NCI-H748 treated with DMSO at 0.1 percent for 48 hours (cell line): ENCODE data around the gene SMIM44.

Experiments used
- DNase-seq: peaks from one replicate; lab custom pipeline; 2025; lab: John Stamatoyannopoulos, UW

Gene SMIM44

GRCh38 chr19:3477506-3477905 lies 5.7 kb downstream of the SMIM44 start:
- DNase-seq: no peak

- no peak for DNase-seq
Measured at GRCh38 chr19:3476830-3477229, 6.4 kb downstream of the SMIM44 start.

GRCh38 chr19:3475449-3475848 lies 7.8 kb downstream of the SMIM44 start:
- no peak for DNase-seq

GRCh38 chr19:3474614-3475013 lies 8.6 kb downstream of the SMIM44 start:
- no peak for DNase-seq

GRCh38 chr19:3474010-3474409 lies 9.2 kb downstream of the SMIM44 start:
- no peak for DNase-seq

GRCh38 chr19:3471954-3472655 lies 11.1 kb downstream of the SMIM44 start:
- DNase-seq: no peak

GRCh38 chr19:3470500-3471128 lies 12.6 kb downstream of the SMIM44 start:
- no peak for DNase-seq

GRCh38 chr19:3469638-3470499 lies 13.4 kb downstream of the SMIM44 start:
- no peak for DNase-seq

GRCh38 chr19:3468211-3468610 lies 15.0 kb downstream of the SMIM44 start:
- DNase-seq: no peak

GRCh38 chr19:3467437-3468198 lies 15.6 kb downstream of the SMIM44 start:
- no peak for DNase-seq

GRCh38 chr19:3466635-3467034 lies 16.6 kb downstream of the SMIM44 start:
- no peak for DNase-seq

- DNase-seq: no peak
Measured at GRCh38 chr19:3465552-3465951, 17.7 kb downstream of the SMIM44 start.

- no peak for DNase-seq
Measured at GRCh38 chr19:3464587-3465235, 18.5 kb downstream of the SMIM44 start.

GRCh38 chr19:3463714-3464586 lies 19.3 kb downstream of the SMIM44 start:
- DNase-seq: no peak

GRCh38 chr19:3462991-3463713 lies 20.1 kb downstream of the SMIM44 start:
- no peak for DNase-seq

- no peak for DNase-seq
Measured at GRCh38 chr19:3459965-3460582, 23.2 kb downstream of the SMIM44 start.

GRCh38 chr19:3459089-3459881 lies 24.0 kb downstream of the SMIM44 start:
- DNase-seq: no peak

- DNase-seq: no peak
Measured at GRCh38 chr19:3458229-3459088, 24.8 kb downstream of the SMIM44 start.
